Brain microvascular endothelial cell (primary cell): Measurements from ENCODE around the gene NDUFS5.

Experiments
- DNase-seq: peaks from one replicate; pipeline ENCODE4 v3.0.0-alpha.2; 2020
- H3K27ac ChIP-seq: fragments of 250-450 bp; sonication (Bioruptor Pico); 2 replicates; pipeline ENCODE4 v1.5.1; 2020; ENCODE audit warnings: mild to moderate bottlenecking, moderate library complexity
- H3K27me3 ChIP-seq: fragments of 250-450 bp; sonication (Bioruptor Pico); replicated peaks from 2 replicates; pipeline ENCODE4 v1.5.1; 2020; ENCODE audit warnings: mild to moderate bottlenecking
- H3K36me3 ChIP-seq: fragments of 250-450 bp; sonication (Bioruptor Pico); replicated peaks from 2 replicates; pipeline ENCODE4 v1.5.1; 2020; ENCODE audit warnings: mild to moderate bottlenecking
- H3K4me3 ChIP-seq: 2 replicates; pipeline ENCODE4 v1.5.1; 2011; ENCODE audit warnings: low read depth, mild to moderate bottlenecking, control low read depth, low read length, moderate library complexity
- CTCF ChIP-seq: IDR thresholded peaks from 2 replicates; pipeline ENCODE4 v1.5.1; 2011; ENCODE audit warnings: low read depth, mild to moderate bottlenecking, moderate library complexity, low read length, control low read depth, inconsistent platforms; ENCODE audit errors: missing control alignments
- in situ Hi-C: cut with HindIII; loops from 2 replicates; pipeline ENCODE4 v1.10.0; 2017; ENCODE audit warnings: low sequenced_read_pairs, low pct_ligation_motif_present

The NDUFS5 gene

GRCh38 chr1:39082811-39083576 lies 56.8 kb downstream of the NDUFS5 start:
- Histone ChIP-seq H3K4me3 (no peak overlapping the region), H3K27me3 (peaks cover 11% of the 10 kb centered on the region), H3K36me3 (no peaks in the 10 kb centered on the region), H3K27ac (no peak overlapping the region)
- TF ChIP-seq CTCF: no peak
- DNase-seq: no peak
- in situ Hi-C loops: no loop called here

GRCh38 chr1:39084191-39084590 lies 58.0 kb downstream of the NDUFS5 start:
- in situ Hi-C loops: no loop called here
- H3K4me3 ChIP-seq: no peak overlapping the region
- H3K27ac ChIP-seq: no peak overlapping the region
- no peak for DNase-seq
- H3K27me3 ChIP-seq: peaks cover 11% of the 10 kb centered on the region
- H3K36me3 ChIP-seq: no peaks in the 10 kb centered on the region
- TF ChIP-seq CTCF: no peak
